Caco-2 (cell line): ENCODE data around the gene SPACA7. TPM values are rescaled to one million over a fixed set of nuclear protein-coding genes. Genes with fewer than 3 reads are reported as not detected.
A peak's percentile ranks its signal among the peaks of the same experiment; 100 is the strongest.

ENCODE experiments used
- BruUV-seq: library from RNA; stranded (reverse); fragments of 400-500 nt; replicated peaks from 2 replicates; lab custom pipeline; 2021; lab: Mats Ljungman, UMichigan
- CTCF ChIA-PET: fragments of 300-600 bp; sonication (Branson Sonifier 250); formaldehyde crosslinking; loops from one replicate; lab custom pipeline; 2022; ENCODE audit warnings: antibody characterized with exemption; lab: Charles Lee
- POLR2A ChIA-PET: fragments of 300-600 bp; sonication (Branson Sonifier 250); formaldehyde crosslinking; loops from one replicate; lab custom pipeline; 2022; ENCODE audit warnings: antibody characterized with exemption; lab: Charles Lee
- DNase-seq, 2 experiments: peaks; one replicate each; pipeline versions ENCODE4 v3.0.0 to v3.0.0-alpha.2; 2020 to 2022
- H3K27me3 ChIP-seq: replicated peaks from 2 replicates; pipeline ENCODE4 v1.6.0; 2011; ENCODE audit warnings: low read length; ENCODE audit not compliant: control insufficient read depth, insufficient read depth
- H3K36me3 ChIP-seq: 2 replicates; pipeline ENCODE4 v1.5.1; 2011; ENCODE audit warnings: low read length; ENCODE audit not compliant: control insufficient read depth, insufficient read depth
- H3K4me1 ChIP-seq: fragments of 250-450 bp; sonication (Bioruptor Pico); 2 replicates; pipeline ENCODE4 v1.5.1; 2020; ENCODE audit warnings: mild to moderate bottlenecking
- H3K4me3 ChIP-seq: 2 replicates; pipeline ENCODE4 v1.5.1; 2011; ENCODE audit warnings: low read depth, mild to moderate bottlenecking, control low read depth, low read length
- H3K9me3 ChIP-seq: fragments of 250-450 bp; sonication (Bioruptor Pico); 2 replicates; pipeline ENCODE4 v1.5.1; 2020; ENCODE audit warnings: mild to moderate bottlenecking, moderate library complexity
- H3K27ac Mint-ChIP-seq: one replicate; pipeline ENCODE4 v1.8.0; 2022; ENCODE audit warnings: mixed read lengths; ENCODE audit not compliant: unreplicated experiment
- H3K27me3 Mint-ChIP-seq: one replicate; pipeline ENCODE4 v1.8.0; 2022; ENCODE audit warnings: mixed read lengths; ENCODE audit not compliant: insufficient read depth, unreplicated experiment
- H3K36me3 Mint-ChIP-seq: one replicate; pipeline ENCODE4 v1.8.0; 2022; ENCODE audit warnings: mild to moderate bottlenecking, mixed read lengths; ENCODE audit not compliant: insufficient read depth, unreplicated experiment
- H3K4me1 Mint-ChIP-seq: one replicate; pipeline ENCODE4 v1.8.0; 2022; ENCODE audit warnings: low read depth, mixed read lengths; ENCODE audit not compliant: unreplicated experiment
- H3K4me3 Mint-ChIP-seq: one replicate; pipeline ENCODE4 v1.8.0; 2022; ENCODE audit warnings: mild to moderate bottlenecking, moderate library complexity, mixed read lengths; ENCODE audit not compliant: unreplicated experiment
- H3K9me3 Mint-ChIP-seq: one replicate; pipeline ENCODE4 v1.8.0; 2022; ENCODE audit warnings: mixed read lengths; ENCODE audit not compliant: unreplicated experiment
- intact Hi-C: fragments of 100-400 bp; cut with micrococcal nuclease; formaldehyde crosslinking; loops from one replicate; pipeline ENCODE4 v1.10.0; 2022; ENCODE audit not compliant: unreplicated experiment
- total RNA-seq: library from RNA; stranded (reverse); gene quantifications from 2 replicates; pipeline ENCODE4 v1.2.3, GENCODE V29; 2022
- TF ChIP-seq, protein P1 (sequence below), 2 experiments: fragments of 200-600 bp in 1 of 2; IDR thresholded peaks; 1 replicate in 1 of 2; 2 replicates in 1 of 2; pipeline versions ENCODE4 v1.5.1 to v1.8.0; 2011 to 2022; ENCODE audit warnings: antibody characterized with exemption in 1 of 2, control low read depth in 1 of 2, inconsistent platforms in 1 of 2, low read depth in 1 of 2, low read length in 1 of 2, mild to moderate bottlenecking in 1 of 2, moderate library complexity in 1 of 2; ENCODE audit not compliant: insufficient read depth in 1 of 2, severe bottlenecking in 1 of 2, unreplicated experiment in 1 of 2

The SPACA7 gene
- total RNA-seq, 1 experiment from 2014 or later, result not detected

- H3K27ac Mint-ChIP-seq, result no peak overlapping the region
Measured at GRCh38 chr13:112442483-112443090, 66.4 kb downstream of the SPACA7 start.

GRCh38 chr13:112443191-112443994 lies 67.2 kb downstream of the SPACA7 start:
- peaks cover 3% of the 10 kb centered on the region for H3K9me3 ChIP-seq
- Mint-ChIP-seq H3K27me3 (peaks cover 12% of the 10 kb centered on the region), H3K27ac (no peak overlapping the region), H3K36me3 (no peaks in the 10 kb centered on the region), H3K4me3 (no peak overlapping the region), H3K9me3 (peaks cover 8% of the 10 kb centered on the region), H3K4me1 (peaks cover 4% of the 10 kb centered on the region)
- no peak overlapping the region for H3K4me3 ChIP-seq
- BruUV-seq, result no TSS peak
- intact Hi-C loops, result loop anchor here (5.0 kb wide), 1 partner anchor 341 kb away; no protein-coding TSS in a partner anchor
- TF ChIP-seq, protein P1, sequence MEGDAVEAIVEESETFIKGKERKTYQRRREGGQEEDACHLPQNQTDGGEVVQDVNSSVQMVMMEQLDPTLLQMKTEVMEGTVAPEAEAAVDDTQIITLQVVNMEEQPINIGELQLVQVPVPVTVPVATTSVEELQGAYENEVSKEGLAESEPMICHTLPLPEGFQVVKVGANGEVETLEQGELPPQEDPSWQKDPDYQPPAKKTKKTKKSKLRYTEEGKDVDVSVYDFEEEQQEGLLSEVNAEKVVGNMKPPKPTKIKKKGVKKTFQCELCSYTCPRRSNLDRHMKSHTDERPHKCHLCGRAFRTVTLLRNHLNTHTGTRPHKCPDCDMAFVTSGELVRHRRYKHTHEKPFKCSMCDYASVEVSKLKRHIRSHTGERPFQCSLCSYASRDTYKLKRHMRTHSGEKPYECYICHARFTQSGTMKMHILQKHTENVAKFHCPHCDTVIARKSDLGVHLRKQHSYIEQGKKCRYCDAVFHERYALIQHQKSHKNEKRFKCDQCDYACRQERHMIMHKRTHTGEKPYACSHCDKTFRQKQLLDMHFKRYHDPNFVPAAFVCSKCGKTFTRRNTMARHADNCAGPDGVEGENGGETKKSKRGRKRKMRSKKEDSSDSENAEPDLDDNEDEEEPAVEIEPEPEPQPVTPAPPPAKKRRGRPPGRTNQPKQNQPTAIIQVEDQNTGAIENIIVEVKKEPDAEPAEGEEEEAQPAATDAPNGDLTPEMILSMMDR (IDR thresholded peaks at IDR 0.05; ENCODE audit: insufficient read depth in 1 of 2, low read depth in 1 of 2, low read length in 1 of 2, severe bottlenecking in 1 of 2, unreplicated experiment in 1 of 2), result peak in 1 of 2 experiments; percentile 14
- CTCF ChIA-PET, result interaction anchor here (0.6 to 1.3 kb wide), 6 partner anchors 14 to 969 kb away, joined by 3 to 4 read pairs (median 3); no protein-coding TSS in a partner anchor
- H3K27me3 ChIP-seq, result no peaks in the 10 kb centered on the region; the same call in none of the 2 replicates
- POLR2A ChIA-PET, result no interaction called here
- no peaks in the 10 kb centered on the region for H3K36me3 ChIP-seq
- DNase-seq, result peak; percentile 32 to 44
- peaks cover 9% of the 10 kb centered on the region for H3K4me1 ChIP-seq

More at GRCh38 chr13:112442483-112443090, 66.4 kb downstream of the SPACA7 start:
- ChIA-PET POLR2A (no interaction called here), CTCF (interaction anchor here (1.0 to 1.3 kb wide), 2 partner anchors 71 to 968 kb away, joined by 3 read pairs; no protein-coding TSS in a partner anchor)
- Mint-ChIP-seq H3K4me3 (no peak overlapping the region), H3K9me3 (peaks cover 16% of the 10 kb centered on the region), H3K27me3 (peaks cover 15% of the 10 kb centered on the region), H3K36me3 (no peaks in the 10 kb centered on the region), H3K4me1 (no peaks in the 10 kb centered on the region)
- intact Hi-C loops, result loop anchor here (5.0 kb wide), 1 partner anchor 340 kb away; no protein-coding TSS in a partner anchor
- H3K36me3 ChIP-seq, result no peaks in the 10 kb centered on the region
- DNase-seq, result peak in 1 of 2 experiments; percentile 48
- H3K4me1 ChIP-seq, result peaks cover under 1% of the 10 kb centered on the region; the same call in 1 of the 2 replicates
- H3K9me3 ChIP-seq, result peaks cover 11% of the 10 kb centered on the region
- TF ChIP-seq, protein P1 (IDR thresholded peaks at IDR 0.05; ENCODE audit: insufficient read depth in 1 of 2, low read depth in 1 of 2, low read length in 1 of 2, severe bottlenecking in 1 of 2, unreplicated experiment in 1 of 2), result no peak
- H3K27me3 ChIP-seq, result no peaks in the 10 kb centered on the region; the same call in none of the 2 replicates
- H3K4me3 ChIP-seq, result no peak overlapping the region
- BruUV-seq, result no TSS peak

DNA sequence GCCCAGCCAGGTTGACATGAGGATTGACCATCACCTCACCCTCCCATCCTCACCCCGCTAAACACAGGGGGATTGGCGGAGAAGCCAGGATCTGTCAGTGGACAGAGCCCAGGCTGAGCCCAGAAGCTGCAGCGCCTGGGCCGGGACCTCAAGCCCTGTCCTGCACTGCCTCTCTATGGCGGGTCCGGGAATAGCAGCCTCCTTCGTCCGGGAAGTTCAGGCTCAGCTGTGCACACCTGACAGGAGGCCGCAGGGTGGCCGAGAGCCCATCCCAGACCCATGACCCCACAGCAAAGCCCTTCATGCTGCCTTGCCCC lies 67.8 kb downstream of the SPACA7 start:
- Mint-ChIP-seq H3K27me3 (peaks cover 12% of the 10 kb centered on the region), H3K36me3 (no peaks in the 10 kb centered on the region), H3K4me1 (peaks cover 9% of the 10 kb centered on the region), H3K9me3 (peaks cover 2% of the 10 kb centered on the region), H3K27ac (no peak overlapping the region), H3K4me3 (no peak overlapping the region)
- CTCF ChIA-PET, result interaction anchor here (0.6 to 1.3 kb wide), 7 partner anchors 14 to 970 kb away, joined by 3 to 4 read pairs (median 3); no protein-coding TSS in a partner anchor
- DNase-seq, result peak; percentile 79 to 89
- Histone ChIP-seq H3K36me3 (no peaks in the 10 kb centered on the region), H3K9me3 (no peaks in the 10 kb centered on the region), H3K4me3 (no peak overlapping the region), H3K27me3 (no peaks in the 10 kb centered on the region; the same call in none of the 2 replicates), H3K4me1 (peaks cover 14% of the 10 kb centered on the region)
- intact Hi-C loops, result loop anchor here (1.0 to 5.0 kb wide), 4 partner anchors 67 to 970 kb away; no protein-coding TSS in a partner anchor
- BruUV-seq, result no TSS peak
- POLR2A ChIA-PET, result interaction anchor here (0.7 kb wide), 1 partner anchor 145 kb away, joined by 3 read pairs; no protein-coding TSS in a partner anchor
- TF ChIP-seq, protein P1 (IDR thresholded peaks at IDR 0.05; ENCODE audit: insufficient read depth in 1 of 2, low read depth in 1 of 2, low read length in 1 of 2, severe bottlenecking in 1 of 2, unreplicated experiment in 1 of 2), result peak; percentile 93 to 96
